ENCODE results near the gene LAMB1. TPM values are rescaled to one million over a fixed set of nuclear protein-coding genes. Genes with fewer than 3 reads are reported as not detected.

Gene LAMB1
- under 1 TPM in 1 of 2 experiments, not detected in 1; 0.14 TPM for total RNA-seq

GRCh38 chr7:108002726-108003598 is at the start of gene LAMB1:
LAMB1 (minus strand) TSS chr7:108003161; CDS start chr7:108002885, 276 bp downstream.
- no peaks in the 10 kb centered on the region for H3K9me3 Mint-ChIP-seq
- H3K4me1 Mint-ChIP-seq (ENCODE audit: low read depth) = peaks cover 19% of the 10 kb centered on the region
- CTCF ChIA-PET = interaction anchor here (2.0 kb wide), 1 partner anchor 143 kb away, joined by 5 read pairs; no protein-coding TSS in a partner anchor
- no peaks in the 10 kb centered on the region for H3K36me3 Mint-ChIP-seq (ENCODE audit: low read depth)
- H3K27me3 Mint-ChIP-seq (ENCODE audit: low read depth) = peaks cover 58% of the 10 kb centered on the region
- H3K4me3 Mint-ChIP-seq = peak within 1 kb of the TSS; percentile 65
- H3K27ac Mint-ChIP-seq = no peak within 1 kb of the TSS
- intact Hi-C loops (cut with micrococcal nuclease) = loop anchor here (5.0 kb wide), 1 partner anchor 134 kb away; no protein-coding TSS in a partner anchor
- DNase-seq = no peak

- H3K36me3 Mint-ChIP-seq (ENCODE audit: low read depth) = no peaks in the 10 kb centered on the region
- no peak overlapping the region for H3K27ac Mint-ChIP-seq
- H3K4me3 Mint-ChIP-seq = no peak overlapping the region
- DNase-seq = no peak
- H3K4me1 Mint-ChIP-seq (ENCODE audit: low read depth) = peaks cover 2% of the 10 kb centered on the region
- CTCF ChIA-PET = no interaction called here
- intact Hi-C loops (cut with micrococcal nuclease) = no loop called here
- H3K9me3 Mint-ChIP-seq = no peaks in the 10 kb centered on the region
- peaks cover 3% of the 10 kb centered on the region for H3K27me3 Mint-ChIP-seq (ENCODE audit: low read depth)
Measured at GRCh38 chr7:108051454-108051853, 48.5 kb upstream of the LAMB1 start.

- no peak overlapping the region for H3K4me3 Mint-ChIP-seq
- peaks cover 2% of the 10 kb centered on the region for H3K4me1 Mint-ChIP-seq (ENCODE audit: low read depth)
- H3K9me3 Mint-ChIP-seq = no peaks in the 10 kb centered on the region
- CTCF ChIA-PET = interaction anchor here (0.6 kb wide), 1 partner anchor 12 kb away, joined by 3 read pairs; no protein-coding TSS in a partner anchor
- no peak for DNase-seq
- H3K36me3 Mint-ChIP-seq (ENCODE audit: low read depth) = no peaks in the 10 kb centered on the region
- peaks cover 3% of the 10 kb centered on the region for H3K27me3 Mint-ChIP-seq (ENCODE audit: low read depth)
- H3K27ac Mint-ChIP-seq = no peak overlapping the region
- intact Hi-C loops (cut with micrococcal nuclease) = no loop called here
Measured at GRCh38 chr7:108049962-108050361, 47.0 kb upstream of the LAMB1 start.

- H3K4me3 Mint-ChIP-seq = no peak overlapping the region
- CTCF ChIA-PET = no interaction called here
- H3K27ac Mint-ChIP-seq = no peak overlapping the region
- DNase-seq = no peak
- no peaks in the 10 kb centered on the region for H3K27me3 Mint-ChIP-seq (ENCODE audit: low read depth)
- no peaks in the 10 kb centered on the region for H3K36me3 Mint-ChIP-seq (ENCODE audit: low read depth)
- intact Hi-C loops (cut with micrococcal nuclease) = no loop called here
- no peaks in the 10 kb centered on the region for H3K9me3 Mint-ChIP-seq
- peaks cover 2% of the 10 kb centered on the region for H3K4me1 Mint-ChIP-seq (ENCODE audit: low read depth)
Measured at GRCh38 chr7:108048422-108048821, 45.5 kb upstream of the LAMB1 start.

- Mint-ChIP-seq H3K36me3 (ENCODE audit: low read depth) (no peaks in the 10 kb centered on the region), H3K4me1 (ENCODE audit: low read depth) (peaks cover 2% of the 10 kb centered on the region), H3K27ac (no peak overlapping the region), H3K4me3 (no peak overlapping the region), H3K27me3 (ENCODE audit: low read depth) (no peaks in the 10 kb centered on the region), H3K9me3 (no peaks in the 10 kb centered on the region)
- intact Hi-C loops (cut with micrococcal nuclease) = no loop called here
- CTCF ChIA-PET = no interaction called here
- no peak for DNase-seq
Measured at GRCh38 chr7:108046952-108047506, 44.1 kb upstream of the LAMB1 start.

- no peak for DNase-seq
- H3K27me3 Mint-ChIP-seq (ENCODE audit: low read depth) = peaks cover 2% of the 10 kb centered on the region
- H3K4me1 Mint-ChIP-seq (ENCODE audit: low read depth) = peaks cover 2% of the 10 kb centered on the region
- H3K4me3 Mint-ChIP-seq = no peak overlapping the region
- H3K36me3 Mint-ChIP-seq (ENCODE audit: low read depth) = no peaks in the 10 kb centered on the region
- H3K27ac Mint-ChIP-seq = no peak overlapping the region
- CTCF ChIA-PET = interaction anchor here (0.6 to 1.2 kb wide), 3 partner anchors 17 to 85 kb away, joined by 3 to 7 read pairs (median 3); partner anchors contain the start of gene LAMB4
- intact Hi-C loops (cut with micrococcal nuclease) = no loop called here
- no peaks in the 10 kb centered on the region for H3K9me3 Mint-ChIP-seq
Measured at GRCh38 chr7:108045669-108046068, 42.7 kb upstream of the LAMB1 start.

- H3K9me3 Mint-ChIP-seq = no peaks in the 10 kb centered on the region
- H3K4me3 Mint-ChIP-seq = no peak overlapping the region
- CTCF ChIA-PET = interaction anchor here (0.6 to 1.2 kb wide), 2 partner anchors 16 to 33 kb away, joined by 3 to 7 read pairs; no protein-coding TSS in a partner anchor
- intact Hi-C loops (cut with micrococcal nuclease) = no loop called here
- H3K36me3 Mint-ChIP-seq (ENCODE audit: low read depth) = no peaks in the 10 kb centered on the region
- peaks cover 2% of the 10 kb centered on the region for H3K4me1 Mint-ChIP-seq (ENCODE audit: low read depth)
- peaks cover 2% of the 10 kb centered on the region for H3K27me3 Mint-ChIP-seq (ENCODE audit: low read depth)
- no peak for DNase-seq
- H3K27ac Mint-ChIP-seq = no peak overlapping the region
Measured at GRCh38 chr7:108045154-108045553, 42.2 kb upstream of the LAMB1 start.

- peaks cover 2% of the 10 kb centered on the region for H3K4me1 Mint-ChIP-seq (ENCODE audit: low read depth)
Measured at GRCh38 chr7:108044345-108044744, 41.4 kb upstream of the LAMB1 start.

GRCh38 chr7:108038986-108039385 is 36.0 kb upstream of the LAMB1 start:
- intact Hi-C loops (cut with micrococcal nuclease) = no loop called here
- CTCF ChIA-PET = no interaction called here
- H3K4me3 Mint-ChIP-seq = no peak overlapping the region
- peaks cover 12% of the 10 kb centered on the region for H3K27me3 Mint-ChIP-seq (ENCODE audit: low read depth)
- no peak for DNase-seq
- H3K9me3 Mint-ChIP-seq = no peaks in the 10 kb centered on the region
- H3K36me3 Mint-ChIP-seq (ENCODE audit: low read depth) = no peaks in the 10 kb centered on the region
- H3K27ac Mint-ChIP-seq = no peak overlapping the region
- no peaks in the 10 kb centered on the region for H3K4me1 Mint-ChIP-seq (ENCODE audit: low read depth)

More at GRCh38 chr7:108044345-108044744, 41.4 kb upstream of the LAMB1 start:
- Mint-ChIP-seq H3K9me3 (no peaks in the 10 kb centered on the region), H3K36me3 (ENCODE audit: low read depth) (no peaks in the 10 kb centered on the region), H3K4me3 (no peak overlapping the region), H3K27me3 (ENCODE audit: low read depth) (peaks cover 4% of the 10 kb centered on the region), H3K27ac (no peak overlapping the region)
- CTCF ChIA-PET = interaction anchor here (1.2 kb wide), 1 partner anchor 33 kb away, joined by 7 read pairs; no protein-coding TSS in a partner anchor
- intact Hi-C loops (cut with micrococcal nuclease) = no loop called here
- no peak for DNase-seq

GRCh38 chr7:108037741-108038140 is 34.8 kb upstream of the LAMB1 start:
- no peak overlapping the region for H3K27ac Mint-ChIP-seq

GRCh38 chr7:108037140-108037539 is 34.2 kb upstream of the LAMB1 start:
- no peak for DNase-seq
- Mint-ChIP-seq H3K27ac (no peak overlapping the region), H3K36me3 (ENCODE audit: low read depth) (no peaks in the 10 kb centered on the region), H3K27me3 (ENCODE audit: low read depth) (peaks cover 12% of the 10 kb centered on the region), H3K4me3 (no peak overlapping the region), H3K9me3 (no peaks in the 10 kb centered on the region), H3K4me1 (ENCODE audit: low read depth) (no peaks in the 10 kb centered on the region)
- CTCF ChIA-PET = interaction anchor here (1.4 kb wide), 1 partner anchor 20 kb away, joined by 4 read pairs; no protein-coding TSS in a partner anchor
- intact Hi-C loops (cut with micrococcal nuclease) = no loop called here

More at GRCh38 chr7:108037741-108038140, 34.8 kb upstream of the LAMB1 start:
- peaks cover 12% of the 10 kb centered on the region for H3K27me3 Mint-ChIP-seq (ENCODE audit: low read depth)
- DNase-seq = no peak
- no peak overlapping the region for H3K4me3 Mint-ChIP-seq
- no peaks in the 10 kb centered on the region for H3K9me3 Mint-ChIP-seq
- H3K4me1 Mint-ChIP-seq (ENCODE audit: low read depth) = no peaks in the 10 kb centered on the region
- H3K36me3 Mint-ChIP-seq (ENCODE audit: low read depth) = no peaks in the 10 kb centered on the region
- intact Hi-C loops (cut with micrococcal nuclease) = no loop called here
- CTCF ChIA-PET = interaction anchor here (0.7 to 1.4 kb wide), 2 partner anchors 13 to 21 kb away, joined by 3 to 4 read pairs; no protein-coding TSS in a partner anchor

- Mint-ChIP-seq H3K4me1 (ENCODE audit: low read depth) (no peaks in the 10 kb centered on the region), H3K27me3 (ENCODE audit: low read depth) (peaks cover 8% of the 10 kb centered on the region), H3K9me3 (no peaks in the 10 kb centered on the region), H3K27ac (no peak overlapping the region), H3K4me3 (no peak overlapping the region), H3K36me3 (ENCODE audit: low read depth) (no peaks in the 10 kb centered on the region)
- intact Hi-C loops (cut with micrococcal nuclease) = no loop called here
- CTCF ChIA-PET = no interaction called here
- no peak for DNase-seq
Measured at GRCh38 chr7:108034586-108034985, 31.6 kb upstream of the LAMB1 start.

Measured in activated naive CD4-positive, alpha-beta T cell treated with anti-CD3 and anti-CD28 coated beads for 36 hours (primary cell).